ENCODE measurements around the gene CCL26. TPM values are rescaled to one million over a fixed set of nuclear protein-coding genes. Genes with fewer than 3 reads are reported as not detected.
"Not testable (repeated sequence)": the region's sequence is repeated elsewhere in the genome, so short reads cannot be mapped to it uniquely, and the experiment has no call there.

CCL26 gene
- total and polyA plus RNA-seq, 2 donors (not counting 3 experiments of a cell fraction or from before 2014, with no cell fraction given), result not detected

DNA sequence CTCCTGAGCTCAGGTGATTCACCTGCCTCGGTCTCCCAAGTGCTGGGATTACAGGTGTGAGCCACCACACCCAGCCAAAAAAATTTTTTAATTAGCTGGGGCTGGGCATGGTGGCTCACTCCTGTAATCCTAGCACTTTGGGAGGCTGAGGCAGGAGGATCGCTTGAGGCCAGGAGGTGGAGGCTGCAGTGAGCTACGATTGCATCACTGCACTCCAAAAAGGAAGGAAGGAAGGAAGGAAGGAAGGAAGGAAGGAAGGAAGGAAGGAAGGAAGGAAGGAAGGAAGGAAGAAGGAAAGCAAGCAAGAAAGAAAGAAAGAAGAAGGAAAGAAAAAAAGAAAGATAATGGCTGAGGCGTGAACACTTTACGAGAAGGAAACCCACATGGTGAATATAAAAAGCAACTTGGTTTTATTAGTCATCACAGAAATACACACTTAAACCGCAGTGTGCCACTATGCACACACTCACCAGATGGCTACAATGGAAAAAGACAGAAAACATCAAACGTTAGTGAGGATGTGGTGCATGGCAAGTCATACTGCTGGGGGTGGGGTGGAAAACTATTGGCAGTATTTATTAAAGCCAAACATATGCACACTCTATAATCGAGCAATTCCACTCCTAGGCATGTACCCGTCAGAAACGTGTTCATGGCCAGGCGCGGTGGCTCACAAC is 4.4 kb upstream of the CCL26 start:
- TF ChIP-seq MYC (IDR thresholded peaks at IDR 0.05; ENCODE audit: low read depth, low read length) (no peak), POLR2A (IDR thresholded peaks at IDR 0.05; ENCODE audit: low read depth, low read length) (no peak), EZH2 (IDR thresholded peaks at IDR 0.05; ENCODE audit: borderline replicate concordance, low read depth, low read length, severe bottlenecking) (no peak), POLR2AphosphoS5 (IDR thresholded peaks at IDR 0.05; ENCODE audit: insufficient read depth, low read depth, low read length) (no peak), JUN (IDR thresholded peaks at IDR 0.05; ENCODE audit: borderline replicate concordance, insufficient read depth, insufficient read length, low read depth) (no peak), FOS (IDR thresholded peaks at IDR 0.05; ENCODE audit: borderline replicate concordance, insufficient read depth, low read length) (no peak), GATA2 (IDR thresholded peaks at IDR 0.05; ENCODE audit: insufficient read depth, insufficient read length, low read depth, low read length) (no peak)
- TF ChIP-seq, protein P1, sequence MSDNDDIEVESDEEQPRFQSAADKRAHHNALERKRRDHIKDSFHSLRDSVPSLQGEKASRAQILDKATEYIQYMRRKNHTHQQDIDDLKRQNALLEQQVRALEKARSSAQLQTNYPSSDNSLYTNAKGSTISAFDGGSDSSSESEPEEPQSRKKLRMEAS (IDR thresholded peaks at IDR 0.05; ENCODE audit: insufficient read depth, insufficient read length), result no peak
- TF ChIP-seq, protein P2, sequence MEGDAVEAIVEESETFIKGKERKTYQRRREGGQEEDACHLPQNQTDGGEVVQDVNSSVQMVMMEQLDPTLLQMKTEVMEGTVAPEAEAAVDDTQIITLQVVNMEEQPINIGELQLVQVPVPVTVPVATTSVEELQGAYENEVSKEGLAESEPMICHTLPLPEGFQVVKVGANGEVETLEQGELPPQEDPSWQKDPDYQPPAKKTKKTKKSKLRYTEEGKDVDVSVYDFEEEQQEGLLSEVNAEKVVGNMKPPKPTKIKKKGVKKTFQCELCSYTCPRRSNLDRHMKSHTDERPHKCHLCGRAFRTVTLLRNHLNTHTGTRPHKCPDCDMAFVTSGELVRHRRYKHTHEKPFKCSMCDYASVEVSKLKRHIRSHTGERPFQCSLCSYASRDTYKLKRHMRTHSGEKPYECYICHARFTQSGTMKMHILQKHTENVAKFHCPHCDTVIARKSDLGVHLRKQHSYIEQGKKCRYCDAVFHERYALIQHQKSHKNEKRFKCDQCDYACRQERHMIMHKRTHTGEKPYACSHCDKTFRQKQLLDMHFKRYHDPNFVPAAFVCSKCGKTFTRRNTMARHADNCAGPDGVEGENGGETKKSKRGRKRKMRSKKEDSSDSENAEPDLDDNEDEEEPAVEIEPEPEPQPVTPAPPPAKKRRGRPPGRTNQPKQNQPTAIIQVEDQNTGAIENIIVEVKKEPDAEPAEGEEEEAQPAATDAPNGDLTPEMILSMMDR (IDR thresholded peaks at IDR 0.05; ENCODE audit: extremely low read depth in 1 of 2, insufficient read depth in 1 of 2, low read depth in 1 of 2, low read length in 2 of 2), result no peak
- no peak for FAIRE-seq
- no peak for DNase-seq (ENCODE audit: low read depth, low spot score)
- Histone ChIP-seq H3K9me1 (replicated peaks; ENCODE audit: control insufficient read depth, extremely low read depth, insufficient read depth, low read length) (no peaks in the 10 kb centered on the region), H3K27ac (ENCODE audit: insufficient read depth, low read depth, low read length) (no peak overlapping the region), H3K79me2 (ENCODE audit: control insufficient read depth, insufficient read depth, low read length) (no peaks in the 10 kb centered on the region), H3K9ac (replicated peaks; ENCODE audit: extremely low read depth, insufficient read depth, low read length) (no peak overlapping the region), H3K27me3 (ENCODE audit: control insufficient read depth in 2 of 2, insufficient read depth in 2 of 2, low read length in 2 of 2) (no peaks in the 10 kb centered on the region), H3K4me2 (ENCODE audit: insufficient read depth, low read length) (no peak overlapping the region), H3K4me1 (ENCODE audit: control insufficient read depth, extremely low read depth, insufficient read depth, low read length) (no peaks in the 10 kb centered on the region), H3K36me3 (ENCODE audit: control insufficient read depth in 2 of 2, extremely low read depth in 1 of 2, insufficient read depth in 2 of 2, low read length in 2 of 2) (no peaks in the 10 kb centered on the region), H3K4me3 (replicated peaks in 1 of 3; ENCODE audit: insufficient read depth in 1 of 3, low read depth in 1 of 3, low read length in 3 of 3) (no peak overlapping the region), H3K9me3 (replicated peaks; ENCODE audit: control insufficient read depth, insufficient read depth, low read length) (no peaks in the 10 kb centered on the region), H2AFZ (ENCODE audit: low read depth, low read length) (no peak overlapping the region), H4K20me1 (replicated peaks; ENCODE audit: control insufficient read depth, extremely low read depth, insufficient read depth, low read length) (no peaks in the 10 kb centered on the region)
- ChIA-PET POLR2A (interaction anchor here (0.5 kb wide), 1 partner anchor 98 kb away, joined by 8 read pairs; no protein-coding TSS in a partner anchor), CTCF (interaction anchor here (0.7 kb wide), 1 partner anchor 21 kb away, joined by 4 read pairs; no protein-coding TSS in a partner anchor)
- BruUV-seq (replicated peaks), result no TSS peak
- dilution Hi-C loops (cut with MboI; ENCODE audit: extremely low pct_ligation_motif_present, low sequenced_read_pairs), result no loop called here
- intact Hi-C loops (cut with micrococcal nuclease), result no loop called here

DNA sequence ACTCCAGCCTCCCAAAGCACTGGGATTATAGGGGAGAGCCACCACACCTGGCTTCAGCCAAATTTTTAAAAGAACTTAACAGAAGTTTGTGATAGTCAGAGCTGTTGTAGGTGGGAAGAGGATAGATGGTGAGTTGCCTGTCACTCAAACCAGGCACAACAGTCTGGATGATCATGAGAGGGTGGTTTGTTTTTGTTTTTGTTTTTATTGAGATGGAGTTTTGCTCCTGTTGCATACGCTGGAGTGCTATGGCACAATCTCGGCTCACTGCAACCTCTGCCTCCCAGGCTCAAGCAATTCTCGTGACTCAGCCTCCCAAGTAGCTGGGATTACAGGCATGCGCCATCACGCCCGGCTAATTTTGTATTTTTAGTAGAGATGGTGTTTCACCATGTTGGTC is 1.9 kb upstream of the CCL26 start:
- H3K79me2 ChIP-seq (ENCODE audit: control insufficient read depth, insufficient read depth, low read length); H2AFZ ChIP-seq (ENCODE audit: low read depth, low read length); H3K4me2 ChIP-seq (ENCODE audit: insufficient read depth, low read length); H3K9me3 ChIP-seq (replicated peaks; ENCODE audit: control insufficient read depth, insufficient read depth, low read length); FAIRE-seq; H3K27ac ChIP-seq (ENCODE audit: insufficient read depth, low read depth, low read length); BruUV-seq (replicated peaks); POLR2A ChIA-PET; H3K9ac ChIP-seq (replicated peaks; ENCODE audit: extremely low read depth, insufficient read depth, low read length); intact Hi-C loops (cut with micrococcal nuclease); H3K27me3 ChIP-seq (ENCODE audit: control insufficient read depth in 2 of 2, insufficient read depth in 2 of 2, low read length in 2 of 2); H4K20me1 ChIP-seq (replicated peaks; ENCODE audit: control insufficient read depth, extremely low read depth, insufficient read depth, low read length); H3K9me1 ChIP-seq (replicated peaks; ENCODE audit: control insufficient read depth, extremely low read depth, insufficient read depth, low read length); dilution Hi-C loops (cut with MboI; ENCODE audit: extremely low pct_ligation_motif_present, low sequenced_read_pairs); DNase-seq (ENCODE audit: low read depth, low spot score); H3K4me3 ChIP-seq (replicated peaks in 1 of 3; ENCODE audit: insufficient read depth in 1 of 3, low read depth in 1 of 3, low read length in 3 of 3); H3K4me1 ChIP-seq (ENCODE audit: control insufficient read depth, extremely low read depth, insufficient read depth, low read length); H3K36me3 ChIP-seq (ENCODE audit: control insufficient read depth in 2 of 2, extremely low read depth in 1 of 2, insufficient read depth in 2 of 2, low read length in 2 of 2): not testable (repeated sequence)
- CTCF ChIA-PET, result interaction anchor here (2.0 kb wide), 1 partner anchor 11 kb away, joined by 4 read pairs; no protein-coding TSS in a partner anchor

Measured in endothelial cell of umbilical vein (primary cell).